Activated naive CD4-positive, alpha-beta T cell treated with Interleukin-2 at 50 U/mL for 16 hours (primary cell): ENCODE measurements around the gene LGALS3.

Experiments used
- DNase-seq: peaks from one replicate; pipeline ENCODE4 v3.0.0-alpha.2; 2020

Gene LGALS3

GRCh38 chr14:55194656-55195355 lies 65.8 kb downstream of the LGALS3 start:
- DNase-seq: no peak
